ENCODE data around the gene QSOX2.

Gene QSOX2

DNA sequence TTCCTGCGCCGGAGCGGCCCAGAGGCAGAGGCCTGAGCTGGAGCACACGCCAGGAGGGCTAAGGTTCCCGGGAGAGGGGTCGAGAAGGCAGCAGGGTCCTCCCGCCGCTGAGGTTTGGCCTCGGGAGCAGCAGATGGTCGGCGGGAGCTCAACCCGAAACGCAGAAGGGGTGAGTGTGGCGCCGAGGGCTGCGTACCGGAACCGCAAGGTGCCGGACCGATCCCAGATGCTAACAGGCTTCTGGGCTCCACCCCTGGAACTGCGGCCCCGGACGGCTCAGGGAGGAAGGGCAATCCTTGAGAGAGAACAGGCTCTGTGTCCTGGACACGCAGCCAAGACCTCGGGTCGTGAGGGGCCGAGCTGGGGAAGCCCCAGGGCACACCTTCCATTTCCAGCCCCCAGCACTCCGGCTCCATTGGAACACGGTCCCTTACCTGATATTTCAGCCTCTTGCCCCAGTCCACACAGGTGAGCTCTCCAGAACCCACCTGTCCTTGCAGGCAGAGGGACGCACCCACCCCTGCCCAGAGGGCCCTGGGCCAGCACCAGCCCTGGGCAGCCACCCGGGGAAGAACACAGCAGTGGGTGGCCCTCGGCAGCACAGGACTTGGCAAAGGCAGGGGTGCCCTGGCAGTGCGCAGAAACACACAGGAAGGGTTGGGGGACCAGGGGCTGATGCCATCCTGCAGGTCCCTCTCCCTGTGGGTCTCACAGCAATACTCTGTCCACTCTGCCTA lies 42.0 kb downstream of the QSOX2 start:
- DNase-seq (ENCODE audit: low read depth in 2 of 2): no peak

DNA sequence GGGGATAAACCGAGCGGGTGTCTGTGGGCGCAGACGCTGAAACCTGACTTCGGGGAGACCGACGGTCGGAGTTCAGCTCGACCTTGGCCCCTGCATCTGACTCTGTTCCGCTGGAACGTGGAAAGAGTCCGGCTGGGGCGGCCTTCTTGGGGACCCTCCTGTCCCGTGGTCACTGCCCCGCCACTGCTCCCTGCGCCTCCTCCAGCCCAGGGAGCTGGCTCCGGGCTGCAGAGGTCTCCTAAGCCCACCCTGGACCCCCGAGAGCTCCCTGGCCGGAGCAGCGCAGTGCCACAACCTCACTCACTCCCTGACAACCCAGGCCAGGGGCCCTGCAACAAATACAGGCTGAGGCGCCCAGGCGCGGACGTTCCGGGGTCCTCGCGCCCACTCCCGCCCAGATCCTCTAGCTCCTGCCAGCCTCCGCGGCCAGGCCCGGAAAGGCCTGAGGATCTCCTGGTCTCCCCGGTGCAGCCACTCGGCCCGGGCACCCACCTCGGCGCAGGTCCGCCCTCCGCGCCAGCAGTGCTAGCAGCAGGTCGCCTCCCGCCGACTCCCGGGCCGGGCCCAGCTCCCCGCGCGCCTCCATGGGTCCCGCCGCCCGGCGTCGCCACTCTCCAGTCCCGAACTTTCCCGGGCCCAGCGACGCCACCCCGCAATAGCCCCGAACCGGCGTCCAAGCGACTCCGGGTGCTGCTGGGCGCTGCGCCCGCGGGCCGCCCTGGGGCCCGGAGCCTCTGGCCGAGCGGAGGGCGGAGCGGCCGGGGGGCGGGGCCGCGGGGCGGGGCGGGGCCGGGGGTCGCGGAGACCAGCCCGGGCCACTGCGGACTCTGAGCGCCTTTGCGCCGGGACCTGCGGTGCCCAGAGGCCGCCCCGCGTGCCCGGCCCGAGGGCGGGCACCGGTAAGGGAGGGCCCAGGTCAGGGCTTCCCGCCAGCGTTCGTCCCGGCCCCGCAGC lies 42.9 kb downstream of the QSOX2 start:
- no peak for DNase-seq (ENCODE audit: low read depth in 2 of 2)

DNA sequence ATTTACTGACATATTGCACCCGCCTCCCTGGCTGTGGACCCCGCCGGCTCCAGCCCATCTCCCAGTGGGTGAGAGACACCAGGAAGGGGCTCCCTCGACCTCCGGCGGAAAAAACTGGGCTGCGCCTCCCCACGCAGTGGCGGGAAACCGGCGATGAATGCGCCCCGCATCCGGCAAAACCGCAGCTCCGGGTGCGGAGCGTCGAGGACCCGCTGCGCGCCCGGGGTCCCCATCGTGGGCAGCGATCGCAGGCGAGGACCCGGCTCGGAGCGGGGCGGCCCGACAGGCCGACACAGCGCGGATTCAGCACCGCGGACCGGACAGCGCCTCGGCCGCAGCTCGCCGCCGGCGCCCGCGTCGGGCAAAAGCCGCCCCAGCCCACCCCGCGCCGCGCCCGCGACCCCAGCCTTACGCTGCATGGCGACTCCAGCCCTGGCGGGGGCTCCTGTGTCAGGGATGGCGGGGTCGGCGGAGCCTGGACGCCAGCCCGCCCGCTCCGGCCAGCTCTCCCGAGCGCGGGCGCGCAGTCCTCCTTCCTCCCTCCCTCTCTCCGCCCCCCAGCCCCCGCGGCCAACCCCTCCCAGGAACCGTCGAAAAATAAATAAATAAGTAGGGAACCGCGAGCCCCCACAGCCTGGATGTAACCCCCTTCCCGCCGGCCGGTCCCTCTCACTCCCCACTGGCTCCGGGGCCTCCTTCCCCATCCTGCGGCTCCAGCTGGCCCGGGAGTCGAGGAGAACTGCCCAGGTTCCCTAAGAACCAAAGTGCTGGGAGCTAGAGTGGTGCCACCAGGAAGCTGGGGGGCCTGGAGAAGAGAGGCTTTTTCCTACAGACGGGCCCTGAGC lies 43.8 kb downstream of the QSOX2 start:
- no peak for DNase-seq (ENCODE audit: low read depth in 2 of 2)

DNA sequence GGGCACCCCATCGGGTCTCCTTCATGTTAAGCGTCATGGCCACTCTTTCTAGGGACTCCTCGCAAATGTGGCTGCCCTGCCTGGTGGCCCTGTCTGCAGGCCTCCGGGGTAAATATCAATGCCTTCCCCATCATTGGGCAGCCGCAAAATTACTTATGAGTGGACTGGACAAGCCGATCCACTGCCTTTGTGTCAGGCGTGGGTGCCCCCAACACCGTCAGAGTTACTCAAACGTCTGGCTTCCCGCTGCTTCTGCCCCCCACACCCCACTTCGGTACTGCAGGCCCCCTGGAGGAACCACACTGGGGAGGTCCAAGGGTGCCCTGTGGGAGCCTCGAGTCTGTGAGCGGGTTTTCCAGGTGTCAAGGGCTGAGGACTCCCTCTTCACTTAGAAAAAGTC lies 44.4 kb downstream of the QSOX2 start:
- no peak for DNase-seq (ENCODE audit: low read depth in 2 of 2)

DNA sequence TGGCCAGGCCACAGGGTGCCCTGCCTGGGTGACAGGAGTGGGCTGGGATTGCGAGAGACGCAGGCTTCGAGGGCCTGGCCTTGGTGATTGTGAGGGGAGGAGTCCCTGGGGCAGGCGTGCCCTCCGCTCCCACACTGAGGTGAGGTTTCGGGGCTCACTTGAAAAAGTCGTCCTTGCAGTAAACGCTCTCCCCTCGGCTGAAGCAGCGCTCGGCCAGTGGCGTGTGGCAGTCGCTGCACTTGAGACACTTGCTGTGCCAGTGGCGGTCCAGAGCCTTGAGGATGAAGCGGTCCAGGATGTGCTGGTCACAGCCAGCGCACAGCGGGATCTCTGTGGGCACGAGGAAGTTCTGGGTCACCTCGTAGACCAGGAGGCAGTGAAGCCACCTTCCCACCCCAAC lies 45.2 kb downstream of the QSOX2 start:
- no peak for DNase-seq (ENCODE audit: low read depth in 2 of 2)

DNA sequence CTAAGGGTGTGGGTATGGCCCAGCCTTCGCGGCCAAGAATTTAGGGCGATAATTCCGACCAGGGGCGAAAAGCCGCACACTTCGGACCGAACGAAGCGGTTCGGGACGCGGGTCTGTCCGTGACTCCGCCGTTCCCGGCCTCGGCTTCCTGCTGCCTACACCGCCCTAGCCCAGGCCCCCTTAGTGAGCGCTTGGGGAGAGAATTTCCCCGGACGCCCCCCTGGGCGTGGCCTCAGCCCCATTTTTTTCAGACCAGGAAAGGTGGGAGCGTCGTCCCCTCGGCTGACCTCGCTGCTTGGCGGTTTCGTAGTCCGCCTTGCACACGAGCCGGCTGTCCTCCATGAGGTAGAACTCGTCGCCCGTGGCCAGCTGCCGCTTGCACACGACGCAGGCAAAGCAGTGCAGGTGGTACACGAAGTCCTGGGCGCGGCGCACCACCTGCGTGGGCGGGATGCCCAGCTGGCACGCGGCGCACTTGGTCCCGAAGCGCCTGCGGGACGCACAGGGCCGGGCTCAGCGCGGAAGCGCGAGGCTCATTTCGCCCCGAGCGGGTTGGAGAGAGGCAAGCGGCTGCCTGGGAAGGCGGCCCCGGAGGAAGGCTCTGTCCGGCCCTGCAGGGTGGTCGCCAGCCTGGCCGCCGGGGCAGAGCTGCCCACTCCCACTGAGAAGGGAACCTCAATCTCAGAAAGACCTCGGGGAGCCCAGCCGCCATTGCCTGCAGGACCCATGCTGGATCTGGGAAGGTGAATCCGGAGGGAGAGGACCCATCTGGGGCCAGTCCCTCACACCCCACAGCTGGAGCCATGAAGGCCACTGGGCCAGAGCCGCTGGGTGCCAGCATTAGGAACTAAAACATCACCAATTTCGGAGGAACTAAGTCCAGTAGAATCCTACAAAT lies 46.0 kb downstream of the QSOX2 start:
- DNase-seq (ENCODE audit: low read depth in 2 of 2): no peak

DNA sequence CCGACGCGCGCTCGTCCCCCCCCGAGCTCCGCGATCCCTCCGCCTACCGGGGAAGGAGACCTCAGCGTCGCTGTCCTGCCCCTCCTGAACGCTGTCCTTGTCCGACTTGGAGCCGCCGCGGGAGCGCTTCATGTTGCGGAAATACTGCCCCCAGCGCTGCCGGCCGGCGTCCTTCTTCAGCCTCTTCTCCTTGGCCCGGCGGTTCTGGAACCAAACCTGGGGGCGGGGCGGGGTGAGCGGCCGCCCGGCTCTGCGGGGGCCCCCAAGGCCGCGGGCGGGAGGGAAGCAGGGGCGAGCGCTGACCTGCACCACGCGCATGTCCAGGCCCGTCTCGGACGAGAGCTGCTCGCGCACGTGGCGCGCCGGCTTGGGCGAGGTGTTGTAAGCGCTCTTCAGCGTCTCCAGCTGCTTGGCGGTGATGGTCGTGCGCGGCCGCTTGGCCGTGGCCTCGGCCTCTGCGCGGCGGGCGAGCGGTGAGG lies 47.0 kb downstream of the QSOX2 start:
- no peak for DNase-seq (ENCODE audit: low read depth in 2 of 2)

DNA sequence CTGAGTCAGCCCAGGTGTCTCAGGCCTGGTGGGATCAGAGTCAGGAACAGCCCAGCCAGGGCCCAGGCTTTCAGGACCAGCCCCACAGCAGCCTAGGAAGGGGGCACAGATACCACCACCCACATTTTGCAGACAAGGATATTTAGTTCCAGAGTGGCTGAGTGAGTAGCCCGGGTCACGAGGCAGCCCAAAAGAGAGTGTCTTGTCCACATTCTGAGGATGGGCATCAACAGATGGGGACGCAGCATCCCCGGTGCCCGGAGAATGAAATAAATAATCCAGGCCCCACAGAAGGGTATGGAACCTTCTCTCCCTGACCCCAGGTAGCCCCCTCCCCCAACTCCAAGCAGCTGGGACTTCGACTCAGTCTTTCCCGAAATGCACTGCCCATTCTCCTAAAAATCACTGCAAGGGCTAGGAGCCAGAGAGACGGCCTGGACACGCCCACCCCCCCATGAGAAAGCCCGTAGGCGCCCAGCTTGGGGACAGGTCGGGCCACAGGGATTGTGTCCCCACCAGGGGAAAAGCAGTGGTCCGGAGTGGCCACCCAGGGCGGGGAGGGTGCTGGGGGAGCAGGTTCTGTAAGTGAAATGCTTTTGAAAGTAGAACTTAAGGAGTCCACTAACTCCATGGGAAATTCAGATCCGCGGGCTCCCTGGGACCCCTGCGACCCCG lies 47.5 kb downstream of the QSOX2 start:
- no peak for DNase-seq (ENCODE audit: low read depth in 2 of 2)

DNA sequence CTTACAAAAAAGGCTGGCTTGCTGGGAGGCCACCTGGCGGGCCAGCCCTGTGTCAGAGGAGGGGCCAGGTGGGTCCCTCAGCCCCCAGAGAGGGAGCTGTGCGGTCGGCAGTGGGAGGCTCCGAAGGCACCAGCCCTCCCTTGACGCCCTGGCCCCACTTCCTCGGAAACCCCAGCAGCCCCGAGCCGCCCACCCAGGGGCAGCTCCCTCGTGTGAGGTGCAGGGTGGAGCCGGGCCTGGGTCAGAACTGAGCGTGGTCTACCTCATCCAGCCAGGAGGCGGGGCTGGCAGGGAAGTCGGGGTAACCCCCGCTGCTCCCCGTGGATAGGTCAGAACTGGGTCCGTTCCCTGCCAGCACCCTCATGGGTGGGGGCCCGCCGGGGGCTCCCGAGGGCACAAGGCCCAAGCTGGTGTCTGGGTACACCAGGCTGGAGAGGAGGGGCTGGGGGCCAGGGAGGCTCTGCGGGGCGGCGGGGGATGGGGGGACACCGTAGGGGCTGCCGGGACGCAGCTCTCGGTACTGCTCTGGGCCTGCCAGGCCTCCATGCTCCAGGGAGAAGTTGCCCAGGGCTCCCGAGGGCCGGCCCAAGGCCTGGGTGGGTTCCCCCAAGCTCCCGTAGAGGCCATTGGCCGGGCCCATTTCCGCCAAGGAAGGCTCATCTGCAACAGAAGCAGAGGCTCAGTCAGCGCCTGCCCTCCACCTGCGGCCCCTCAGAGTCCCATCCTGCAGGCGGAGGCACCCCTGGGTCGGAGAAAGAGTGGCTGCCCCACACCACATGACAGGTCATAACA lies 48.3 kb downstream of the QSOX2 start:
- no peak for DNase-seq (ENCODE audit: low read depth in 2 of 2)

DNA sequence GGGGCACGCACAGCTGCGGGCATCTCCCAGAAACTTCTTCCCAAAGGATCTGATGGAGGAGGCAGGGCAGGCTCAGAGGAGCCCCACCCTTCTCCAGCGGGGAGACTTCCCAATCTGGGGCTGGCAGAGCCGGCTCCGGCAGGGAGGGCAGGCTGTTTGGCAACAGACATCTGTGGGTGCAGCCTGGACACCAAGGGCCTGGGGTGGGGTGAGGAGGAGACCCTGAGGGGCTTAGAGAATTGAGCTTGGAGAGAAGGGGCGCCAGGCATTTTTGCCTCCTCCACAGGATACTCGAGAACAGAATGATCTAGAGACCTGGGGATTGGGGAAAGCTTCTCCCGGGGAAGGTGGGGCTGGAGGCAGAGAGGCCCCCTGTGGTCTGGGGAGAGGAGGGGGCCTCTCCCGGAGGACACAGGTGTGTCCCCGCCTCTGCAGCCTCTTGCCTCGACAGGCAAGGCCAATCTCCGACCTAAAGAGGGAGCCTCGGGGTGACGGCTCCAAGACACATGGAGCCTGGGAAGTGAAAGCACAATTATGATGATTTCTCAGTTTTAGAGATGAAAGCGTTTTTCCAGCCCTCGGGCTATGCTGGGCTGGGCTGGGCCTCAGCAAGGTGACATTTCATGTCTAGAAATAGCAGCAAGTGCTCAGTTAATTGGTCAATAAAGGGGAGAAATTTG lies 49.1 kb downstream of the QSOX2 start:
- DNase-seq (ENCODE audit: low read depth in 2 of 2): no peak

DNA sequence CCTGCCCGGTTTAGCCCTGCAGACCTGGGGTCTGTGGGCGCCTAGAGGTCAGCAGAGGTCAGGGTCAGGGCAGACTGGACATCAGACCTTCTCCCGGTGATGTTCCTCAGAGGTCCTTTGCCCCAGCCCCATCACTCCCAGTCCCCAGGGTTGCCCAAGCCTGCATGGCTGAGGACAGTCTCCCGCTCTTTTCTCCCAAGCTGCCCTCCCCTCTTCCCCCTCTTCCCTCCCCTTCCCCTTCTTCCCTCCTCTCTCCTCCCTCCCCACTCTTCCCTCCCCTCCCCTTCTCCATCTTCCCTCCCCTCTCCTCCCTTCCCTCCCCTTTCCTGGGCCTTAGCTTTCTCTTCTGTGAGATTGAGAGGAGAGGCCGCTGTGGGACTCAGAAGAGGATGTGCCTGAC lies 51.1 kb downstream of the QSOX2 start:
- DNase-seq (ENCODE audit: low read depth in 2 of 2): no peak

DNA sequence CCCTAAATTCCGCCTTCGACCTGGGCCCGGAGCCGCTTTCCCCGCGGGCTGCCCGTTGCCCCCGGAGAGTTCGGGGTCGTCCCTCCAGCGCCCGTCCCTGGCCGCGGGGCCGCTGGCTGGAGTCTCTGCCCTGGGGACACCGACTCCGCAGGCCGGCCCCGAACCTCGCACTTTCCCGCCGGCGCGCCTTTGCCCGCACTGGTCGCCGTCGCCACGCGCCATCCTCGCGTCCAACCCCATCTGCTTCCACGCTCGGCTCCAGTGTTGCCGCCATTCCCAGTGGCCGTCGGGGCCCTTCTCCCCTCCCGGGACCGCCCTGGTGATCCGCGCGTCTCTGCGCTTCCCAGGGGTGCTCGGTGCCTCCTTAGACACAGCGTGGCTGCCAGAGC lies 51.7 kb downstream of the QSOX2 start:
- no peak for DNase-seq (ENCODE audit: low read depth in 2 of 2)

DNA sequence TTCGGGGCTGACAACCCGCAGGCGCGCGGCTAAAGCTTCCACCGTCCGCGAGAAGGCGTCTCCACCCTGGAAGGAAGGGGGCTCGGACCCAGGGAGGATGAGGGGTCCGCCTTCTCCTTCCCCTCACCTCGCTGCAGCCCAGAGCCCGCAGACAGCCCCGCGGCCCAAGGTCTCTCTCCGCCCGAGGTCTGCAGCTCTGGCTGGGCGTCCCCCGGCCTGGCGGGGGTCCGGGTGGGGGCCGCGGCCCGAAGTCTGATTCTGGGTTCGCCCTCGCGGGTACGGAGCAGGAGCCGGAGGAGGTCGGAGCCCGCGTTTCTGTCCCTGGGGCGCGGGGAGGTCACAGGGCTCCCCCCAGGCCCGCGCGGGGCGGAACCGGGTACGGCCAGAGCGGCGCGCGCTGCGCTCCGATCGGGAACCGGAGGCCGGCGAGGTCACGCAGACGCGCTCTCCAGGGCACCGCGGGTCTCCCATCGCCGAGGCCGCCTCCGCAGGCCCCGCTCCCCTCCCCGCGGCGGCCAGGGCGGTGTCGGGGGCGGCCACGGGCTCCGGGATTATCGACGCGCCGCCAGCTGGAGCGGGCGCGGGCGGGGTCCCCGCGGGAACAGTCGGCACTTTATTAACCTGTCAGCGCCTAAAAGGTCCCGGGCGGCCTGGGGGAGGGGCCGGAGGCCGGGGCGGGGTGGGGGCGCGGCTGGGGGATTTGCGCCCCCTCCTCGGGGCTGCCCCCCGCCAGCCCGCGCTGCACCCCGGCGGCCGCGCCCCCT lies 52.3 kb downstream of the QSOX2 start:
- DNase-seq (ENCODE audit: low read depth in 2 of 2): no peak

DNA sequence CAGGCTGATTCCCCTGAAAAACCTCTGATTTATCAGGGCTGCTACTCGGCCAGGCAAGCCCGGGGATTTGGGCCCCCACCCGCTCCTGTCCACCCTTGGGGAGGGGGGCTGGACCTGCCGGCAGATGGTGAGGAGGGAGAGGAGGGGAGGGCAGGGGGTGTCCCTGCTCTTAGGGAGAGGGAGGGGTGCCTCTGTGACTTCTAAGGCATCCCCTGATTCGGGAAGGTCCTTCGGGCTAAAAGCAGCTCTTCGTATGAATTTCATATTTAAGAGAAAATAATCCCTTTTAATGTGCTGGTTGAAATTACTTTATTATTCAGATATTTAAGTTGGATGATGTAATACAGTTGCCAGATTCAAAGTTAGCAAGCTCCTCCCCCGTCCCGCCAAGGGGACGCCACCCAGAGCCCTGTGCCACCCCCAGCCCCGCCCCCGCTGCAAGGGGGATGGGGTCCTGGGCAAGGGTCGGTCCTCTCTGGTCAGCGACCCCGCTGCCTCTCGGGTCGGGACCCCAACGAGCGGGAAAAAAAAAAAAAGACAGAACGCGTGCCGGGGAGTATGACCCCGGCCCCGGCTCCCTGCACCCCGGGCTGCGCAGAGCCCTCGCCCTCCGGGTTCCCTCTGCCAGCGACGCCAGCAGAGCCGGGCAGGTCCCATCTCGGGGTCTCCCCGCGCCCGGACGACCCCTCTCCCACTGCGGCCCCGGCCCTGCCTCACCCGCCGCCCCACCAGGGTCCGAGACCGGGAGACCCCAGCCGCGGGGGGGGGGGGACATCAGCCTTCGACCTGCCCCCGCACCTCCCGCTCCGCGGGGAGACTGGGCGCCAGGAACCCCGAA lies 53.1 kb downstream of the QSOX2 start:
- DNase-seq (ENCODE audit: low read depth in 2 of 2): no peak

DNA sequence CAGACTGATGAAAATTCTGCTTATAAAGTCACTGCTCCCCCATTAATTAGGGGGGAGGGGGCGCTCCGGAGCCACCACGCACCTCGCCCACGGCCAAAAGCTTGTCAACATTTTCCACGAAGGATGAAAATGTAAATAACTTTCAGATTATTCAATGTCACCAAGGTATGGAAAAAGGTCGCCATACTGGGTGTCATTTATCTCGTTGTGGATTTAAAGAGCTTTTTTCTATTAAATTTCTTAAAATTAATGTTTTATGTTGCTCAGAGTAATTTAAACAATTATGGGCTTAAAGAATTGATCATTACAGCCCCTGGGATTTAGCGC lies 53.7 kb downstream of the QSOX2 start:
- no peak for DNase-seq (ENCODE audit: low read depth in 2 of 2)

DNA sequence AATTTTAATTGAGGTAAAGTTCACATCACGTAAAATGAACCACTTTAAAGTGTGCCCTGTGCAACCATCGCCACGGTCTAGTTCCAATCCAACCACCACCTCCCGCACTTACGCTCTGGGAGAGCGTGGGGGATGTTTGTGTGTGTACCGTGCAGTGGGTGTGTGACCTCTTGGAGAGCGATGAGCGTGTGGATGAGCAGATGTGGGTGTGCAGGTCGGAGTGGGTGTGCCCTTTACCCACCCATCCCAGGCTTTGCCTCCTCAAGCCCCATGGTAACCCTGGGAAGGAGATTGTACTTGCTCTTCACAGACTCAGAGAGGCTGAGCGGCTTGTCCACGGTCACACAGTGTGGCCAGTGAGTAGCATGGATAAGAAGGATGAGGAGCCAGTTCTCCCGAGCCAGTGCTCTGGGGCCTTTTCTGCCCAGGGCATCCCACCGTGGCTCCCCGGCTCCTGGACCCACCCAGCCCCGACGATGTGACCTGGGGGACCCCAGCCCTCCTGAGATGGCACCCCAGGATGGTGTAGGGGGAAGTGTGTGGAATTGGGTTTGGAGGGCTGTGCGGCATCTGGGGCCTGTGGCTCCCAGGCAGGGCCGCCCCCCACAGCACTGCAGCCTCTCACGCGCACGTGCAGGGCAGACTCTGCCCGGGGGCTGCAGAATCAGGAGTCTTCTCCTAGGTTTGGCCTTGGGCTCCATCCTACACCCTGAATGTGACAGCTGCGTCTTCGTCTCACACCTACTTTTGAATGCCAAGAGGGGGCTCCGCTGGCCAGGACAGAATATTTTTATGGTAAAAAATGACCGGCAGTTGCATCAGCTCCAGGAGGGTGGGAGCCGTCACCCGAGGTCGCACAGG lies 54.3 kb downstream of the QSOX2 start:
- no peak for DNase-seq (ENCODE audit: low read depth in 2 of 2)

DNA sequence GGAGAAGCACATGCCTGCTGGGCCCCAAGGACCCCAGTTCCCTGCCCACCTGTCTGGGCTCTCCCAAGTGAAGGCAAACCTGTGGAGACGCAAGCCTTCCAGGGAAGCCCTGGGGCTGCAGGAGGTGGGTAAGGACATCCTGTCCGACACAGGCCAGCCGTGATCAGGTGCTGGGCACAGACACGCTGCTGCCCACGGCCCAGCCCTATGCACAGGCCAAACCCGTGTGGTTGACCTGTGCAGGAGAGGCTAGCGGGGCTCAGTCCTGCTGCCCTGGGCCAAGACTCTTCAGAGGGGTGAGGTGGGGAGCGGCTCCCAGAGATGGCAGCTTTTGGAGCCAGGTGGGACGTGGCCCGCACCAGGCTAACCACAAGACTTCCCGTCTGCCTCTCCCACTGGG lies 55.0 kb downstream of the QSOX2 start:
- no peak for DNase-seq (ENCODE audit: low read depth in 2 of 2)
